ENCODE measurements around the gene CHRNA5.

- TF ChIP-seq CTCF (IDR thresholded peaks at IDR 0.05; ENCODE audit: low read depth, low read length) (no peak), EZH2phosphoT487 (IDR thresholded peaks at IDR 0.05; ENCODE audit: low read depth) (no peak)
Observed at GRCh38 chr15:78565097-78565950, at the start of gene CHRNA5.
